ENCODE data around the gene CRABP2. TPM values are rescaled to one million over a fixed set of nuclear protein-coding genes. Genes with fewer than 3 reads are reported as not detected.
A peak's percentile ranks its signal among the peaks of the same experiment; 100 is the strongest.

Gene CRABP2
- total and polyA plus RNA-seq, 2 of the 13 experiments (the other 11 are each of a cell fraction or from before 2014, with no cell fraction given): 0.40 to 0.60 TPM

DNA sequence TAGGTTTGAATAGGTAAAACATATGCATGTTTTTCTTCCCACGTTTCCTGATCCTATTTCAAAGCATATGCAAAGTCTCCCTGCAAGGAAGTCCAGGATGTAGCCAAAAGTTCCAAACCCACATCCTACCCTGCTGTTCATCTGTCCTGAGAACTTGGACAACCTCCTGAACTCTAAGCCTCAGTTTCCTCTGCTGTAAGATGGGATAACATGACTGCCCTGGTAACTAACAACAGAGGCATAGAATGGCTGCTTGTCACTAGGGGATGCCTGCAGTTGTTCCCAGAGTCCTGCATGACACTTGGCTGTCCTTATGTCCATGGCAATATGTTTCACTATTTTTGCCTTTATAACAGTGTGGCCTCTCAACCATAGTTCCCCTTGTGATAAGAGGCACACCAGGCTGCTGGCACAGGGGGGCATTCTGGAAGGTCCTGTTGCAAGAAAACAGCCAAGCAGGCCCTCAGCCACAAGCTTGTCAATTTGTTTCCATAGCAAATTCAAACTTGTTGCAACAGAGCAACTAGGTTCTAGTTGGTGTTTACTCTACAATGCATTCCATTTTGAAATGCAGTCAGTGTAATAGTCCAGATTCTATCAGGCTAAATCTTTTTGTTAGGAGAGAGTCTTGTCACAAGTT is 47.6 kb upstream of the CRABP2 start (continued):
- TF ChIP-seq, protein P1, sequence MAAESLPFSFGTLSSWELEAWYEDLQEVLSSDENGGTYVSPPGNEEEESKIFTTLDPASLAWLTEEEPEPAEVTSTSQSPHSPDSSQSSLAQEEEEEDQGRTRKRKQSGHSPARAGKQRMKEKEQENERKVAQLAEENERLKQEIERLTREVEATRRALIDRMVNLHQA (CRISPR knock-in tag; IDR thresholded peaks at IDR 0.05): no peak
- TF ChIP-seq, protein P2, sequence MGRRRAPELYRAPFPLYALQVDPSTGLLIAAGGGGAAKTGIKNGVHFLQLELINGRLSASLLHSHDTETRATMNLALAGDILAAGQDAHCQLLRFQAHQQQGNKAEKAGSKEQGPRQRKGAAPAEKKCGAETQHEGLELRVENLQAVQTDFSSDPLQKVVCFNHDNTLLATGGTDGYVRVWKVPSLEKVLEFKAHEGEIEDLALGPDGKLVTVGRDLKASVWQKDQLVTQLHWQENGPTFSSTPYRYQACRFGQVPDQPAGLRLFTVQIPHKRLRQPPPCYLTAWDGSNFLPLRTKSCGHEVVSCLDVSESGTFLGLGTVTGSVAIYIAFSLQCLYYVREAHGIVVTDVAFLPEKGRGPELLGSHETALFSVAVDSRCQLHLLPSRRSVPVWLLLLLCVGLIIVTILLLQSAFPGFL (CRISPR knock-in tag; IDR thresholded peaks at IDR 0.05): no peak
- TF ChIP-seq RFX3 (CRISPR knock-in tag; IDR thresholded peaks at IDR 0.05): 0 out of 2 replicates have a peak, but pooled peaks have one; percentile 15
- no peak for TF ChIP-seq POLR2AphosphoS2 (IDR thresholded peaks at IDR 0.05; ENCODE audit: low read depth, low read length)
- TF ChIP-seq NFYB (CRISPR knock-in tag; IDR thresholded peaks at IDR 0.05): no peak
- TF ChIP-seq, protein P3, sequence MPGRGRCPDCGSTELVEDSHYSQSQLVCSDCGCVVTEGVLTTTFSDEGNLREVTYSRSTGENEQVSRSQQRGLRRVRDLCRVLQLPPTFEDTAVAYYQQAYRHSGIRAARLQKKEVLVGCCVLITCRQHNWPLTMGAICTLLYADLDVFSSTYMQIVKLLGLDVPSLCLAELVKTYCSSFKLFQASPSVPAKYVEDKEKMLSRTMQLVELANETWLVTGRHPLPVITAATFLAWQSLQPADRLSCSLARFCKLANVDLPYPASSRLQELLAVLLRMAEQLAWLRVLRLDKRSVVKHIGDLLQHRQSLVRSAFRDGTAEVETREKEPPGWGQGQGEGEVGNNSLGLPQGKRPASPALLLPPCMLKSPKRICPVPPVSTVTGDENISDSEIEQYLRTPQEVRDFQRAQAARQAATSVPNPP (CRISPR knock-in tag; IDR thresholded peaks at IDR 0.05): no peak
- peak; percentile 80 for TF ChIP-seq ZMYM3 (CRISPR knock-in tag; IDR thresholded peaks at IDR 0.05)
- 0 out of 4 replicates have a peak, but pooled peaks of 1 of the 2 experiments have one; percentile 27 for TF ChIP-seq POLR2A (IDR thresholded peaks at IDR 0.05; ENCODE audit: insufficient read depth in 1 of 2, low read depth in 2 of 2, low read length in 2 of 2)
- no peak for TF ChIP-seq MAFG (CRISPR knock-in tag; IDR thresholded peaks at IDR 0.05)
- no peak for TF ChIP-seq SP1 (IDR thresholded peaks at IDR 0.05)
- TF ChIP-seq SP1 (CRISPR knock-in tag; IDR thresholded peaks at IDR 0.05): no peak
- TF ChIP-seq, protein P4, sequence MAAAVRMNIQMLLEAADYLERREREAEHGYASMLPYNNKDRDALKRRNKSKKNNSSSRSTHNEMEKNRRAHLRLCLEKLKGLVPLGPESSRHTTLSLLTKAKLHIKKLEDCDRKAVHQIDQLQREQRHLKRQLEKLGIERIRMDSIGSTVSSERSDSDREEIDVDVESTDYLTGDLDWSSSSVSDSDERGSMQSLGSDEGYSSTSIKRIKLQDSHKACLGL (CRISPR knock-in tag; IDR thresholded peaks at IDR 0.05): no peak
- TF ChIP-seq MEIS1 (CRISPR knock-in tag; IDR thresholded peaks at IDR 0.05; ENCODE audit: borderline replicate concordance): no peak
